ENCODE results near the gene MUTYH. TPM values are rescaled to one million over a fixed set of nuclear protein-coding genes. Genes with fewer than 3 reads are reported as not detected.
A peak's percentile ranks its signal among the peaks of the same experiment; 100 is the strongest.

Gene MUTYH
- total RNA-seq, 1 experiment from 2014 or later: 53.2 TPM

DNA sequence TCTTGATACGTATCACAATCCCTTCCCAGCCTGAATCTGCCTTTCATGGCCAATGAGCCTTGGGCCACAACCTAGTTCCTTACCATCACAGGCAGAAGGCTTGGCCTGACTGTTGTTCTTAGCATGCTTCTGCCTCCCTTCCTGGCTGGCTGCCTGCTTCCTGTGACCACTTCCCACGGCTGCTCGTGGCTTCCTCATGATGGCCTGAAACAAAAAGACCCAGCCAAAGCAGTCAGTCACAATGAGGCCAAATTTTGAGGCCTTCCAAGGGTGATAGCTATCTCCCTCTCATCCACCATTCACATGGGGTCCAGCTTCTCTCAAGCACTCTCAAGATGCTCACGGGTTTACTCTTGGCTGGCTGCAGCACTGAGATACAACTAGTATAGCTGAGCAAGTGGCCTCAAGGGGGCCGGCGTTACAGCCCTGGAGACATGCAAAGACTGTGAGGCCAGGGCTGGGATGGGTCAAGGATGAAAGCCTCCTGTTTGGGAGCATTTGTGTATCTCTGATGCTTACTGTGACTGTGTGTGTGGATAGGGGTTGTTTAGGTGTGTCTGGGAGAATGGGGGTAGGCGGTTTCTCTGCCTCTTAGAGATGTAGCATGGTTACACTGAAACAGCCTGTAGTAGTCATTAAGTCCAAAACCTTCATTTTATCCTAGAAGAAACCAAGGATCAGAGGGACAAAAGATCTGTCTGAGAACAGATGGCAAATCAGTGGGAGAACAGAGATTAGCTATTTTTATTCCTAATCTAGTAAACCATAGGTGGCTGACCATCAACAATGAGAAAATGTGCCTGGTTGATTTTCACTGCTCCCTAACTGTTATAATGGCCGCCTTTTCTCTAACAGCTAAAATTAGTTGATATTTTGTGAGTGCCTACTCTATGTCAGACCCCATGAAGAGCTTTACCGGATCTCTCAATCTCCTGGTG, 5.7 kb downstream of the MUTYH start:
- ChIA-PET POLR2A (ENCODE audit: unreplicated experiment) (no interaction called here), CTCF (interaction anchor here (0.6 kb wide), 1 partner anchor 31 kb away, joined by 6 read pairs; no protein-coding TSS in a partner anchor)
- intact Hi-C loops (cut with micrococcal nuclease; ENCODE audit: unreplicated experiment): loop anchor here (5.0 kb wide), 1 partner anchor 248 kb away; the partner anchor contains the start of gene NASP
- H3K27ac ChIP-seq: peak overlapping the region; percentile 82; the same call in 1 of the 2 replicates
- H3K36me3 ChIP-seq (ENCODE audit: low read depth): 0 out of 2 replicates have a peak, but pooled peaks cover 9% of the 10 kb centered on the region
- H3K4me1 ChIP-seq (replicated peaks; ENCODE audit: insufficient read depth): peaks cover 61% of the 10 kb centered on the region
- H4K20me1 ChIP-seq (ENCODE audit: insufficient read depth): no peaks in the 10 kb centered on the region
- no peak overlapping the region for H3K4me3 ChIP-seq
- H3K79me2 ChIP-seq (ENCODE audit: low read depth): peaks cover 29% of the 10 kb centered on the region
- H3F3A ChIP-seq (ENCODE audit: insufficient read depth, low read depth): peaks cover 53% of the 10 kb centered on the region
- no peaks in the 10 kb centered on the region for H3K9me3 ChIP-seq (ENCODE audit: insufficient read depth, low read depth)
- no peaks in the 10 kb centered on the region for H3K27me3 ChIP-seq (ENCODE audit: insufficient read depth, low read depth)
- H2AFZ ChIP-seq: no peak overlapping the region
- BruUV-seq (replicated peaks): no TSS peak
- no peaks in the 10 kb centered on the region for H3K9me2 ChIP-seq (ENCODE audit: insufficient read depth)
- DNase-seq: no peak
- peak overlapping the region; percentile 71 for H3K4me2 ChIP-seq
- TF ChIP-seq EZH2 (IDR thresholded peaks at IDR 0.05; ENCODE audit: low read depth): no peak
- TF ChIP-seq CTCF (conservative IDR thresholded peaks at IDR 0.05): no peak

- Histone ChIP-seq H3K79me2 (ENCODE audit: low read depth) (peaks cover 33% of the 10 kb centered on the region), H3K9me3 (ENCODE audit: insufficient read depth, low read depth) (no peaks in the 10 kb centered on the region), H3K36me3 (ENCODE audit: low read depth) (0 out of 2 replicates have a peak, but pooled peaks cover 9% of the 10 kb centered on the region), H3K4me2 (no peak overlapping the region), H4K20me1 (ENCODE audit: insufficient read depth) (no peaks in the 10 kb centered on the region), H3K27me3 (ENCODE audit: insufficient read depth, low read depth) (no peaks in the 10 kb centered on the region), H3K4me3 (no peak overlapping the region), H3F3A (ENCODE audit: insufficient read depth, low read depth) (peaks cover 51% of the 10 kb centered on the region), H3K9me2 (ENCODE audit: insufficient read depth) (no peaks in the 10 kb centered on the region), H3K4me1 (replicated peaks; ENCODE audit: insufficient read depth) (peaks cover 59% of the 10 kb centered on the region), H3K27ac (no peak overlapping the region), H2AFZ (no peak overlapping the region)
- TF ChIP-seq EZH2 (IDR thresholded peaks at IDR 0.05; ENCODE audit: low read depth) (no peak), CTCF (conservative IDR thresholded peaks at IDR 0.05) (no peak)
- DNase-seq: no peak
- BruUV-seq (replicated peaks): no TSS peak
- CTCF ChIA-PET: no interaction called here
- POLR2A ChIA-PET (ENCODE audit: unreplicated experiment): interaction anchor here (0.6 kb wide), 1 partner anchor 354 kb away, joined by 3 read pairs; the partner anchor contains the start of gene GPBP1L1
- intact Hi-C loops (cut with micrococcal nuclease; ENCODE audit: unreplicated experiment): no loop called here
These were observed 7.9 kb downstream of the MUTYH start for GRCh38 chr1:45332346-45332720.

GRCh38 chr1:45331436-45332345, 8.5 kb downstream of the MUTYH start:
- Histone ChIP-seq H2AFZ (no peak overlapping the region), H3K4me3 (no peak overlapping the region), H3K79me2 (ENCODE audit: low read depth) (peaks cover 36% of the 10 kb centered on the region), H3K27me3 (ENCODE audit: insufficient read depth, low read depth) (no peaks in the 10 kb centered on the region), H3K9me2 (ENCODE audit: insufficient read depth) (no peaks in the 10 kb centered on the region), H3K4me2 (no peak overlapping the region), H3K9me3 (ENCODE audit: insufficient read depth, low read depth) (no peaks in the 10 kb centered on the region), H3F3A (ENCODE audit: insufficient read depth, low read depth) (peaks cover 48% of the 10 kb centered on the region), H3K36me3 (ENCODE audit: low read depth) (0 out of 2 replicates have a peak, but pooled peaks cover 9% of the 10 kb centered on the region), H3K27ac (no peak overlapping the region), H4K20me1 (ENCODE audit: insufficient read depth) (no peaks in the 10 kb centered on the region), H3K4me1 (replicated peaks; ENCODE audit: insufficient read depth) (peaks cover 52% of the 10 kb centered on the region)
- BruUV-seq (replicated peaks): no TSS peak
- intact Hi-C loops (cut with micrococcal nuclease; ENCODE audit: unreplicated experiment): no loop called here
- TF ChIP-seq CTCF (conservative IDR thresholded peaks at IDR 0.05): no peak
- TF ChIP-seq EZH2 (IDR thresholded peaks at IDR 0.05; ENCODE audit: low read depth): no peak
- CTCF ChIA-PET: no interaction called here
- DNase-seq: no peak
- POLR2A ChIA-PET (ENCODE audit: unreplicated experiment): no interaction called here

Data from PC-9 (cell line).